ENCODE data around the gene WIZ. TPM values are rescaled to one million over a fixed set of nuclear protein-coding genes. Genes with fewer than 3 reads are reported as not detected.

WIZ gene
- total and polyA plus RNA-seq, 2 donors (not counting 1 experiment from before 2014, with no cell fraction given), result 15.0 to 24.8 TPM

DNA sequence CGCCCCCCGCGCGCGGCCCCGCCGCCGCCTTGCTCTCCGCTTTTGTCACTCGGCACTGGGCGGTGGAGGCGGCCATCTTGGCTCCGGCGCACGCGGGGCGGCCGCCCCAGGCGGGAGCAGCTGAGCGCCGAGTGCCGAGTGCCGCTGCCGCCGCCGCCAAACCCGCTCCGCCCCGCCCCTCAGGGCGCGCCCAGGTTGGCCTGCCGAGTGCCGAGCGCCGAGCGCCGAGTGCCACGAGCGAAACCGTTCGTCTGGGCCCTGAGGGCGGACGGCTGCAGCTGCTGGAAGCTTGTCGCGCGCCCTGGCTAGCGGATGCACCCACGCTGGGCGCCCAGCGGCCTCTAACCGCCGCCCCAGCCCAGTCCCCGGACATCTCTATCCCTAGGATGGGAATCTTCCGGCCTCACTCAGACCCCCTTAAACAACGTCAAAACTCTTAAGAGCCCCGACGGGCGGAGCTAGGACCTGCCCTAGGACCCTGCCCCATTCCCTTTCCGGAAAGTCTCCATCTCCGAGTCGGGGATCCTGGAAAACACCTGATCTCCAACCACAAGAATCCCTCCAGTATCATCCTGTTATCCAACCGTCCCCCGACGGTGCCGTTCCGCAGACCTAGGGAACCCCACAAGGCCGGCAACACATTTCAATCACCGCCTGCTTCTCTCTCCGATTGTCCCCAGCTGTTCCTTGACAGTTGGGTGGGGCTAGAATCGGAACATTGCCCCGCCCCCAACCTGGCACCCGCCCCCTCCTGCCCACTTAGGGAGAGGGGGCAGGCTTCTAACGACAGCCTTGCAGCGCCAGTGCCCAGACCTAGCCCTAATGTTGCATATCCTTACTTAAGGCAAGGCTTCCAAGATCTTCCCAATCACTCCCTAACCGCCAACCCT is 16.9 kb downstream of the WIZ start:
- TF ChIP-seq, protein P1, sequence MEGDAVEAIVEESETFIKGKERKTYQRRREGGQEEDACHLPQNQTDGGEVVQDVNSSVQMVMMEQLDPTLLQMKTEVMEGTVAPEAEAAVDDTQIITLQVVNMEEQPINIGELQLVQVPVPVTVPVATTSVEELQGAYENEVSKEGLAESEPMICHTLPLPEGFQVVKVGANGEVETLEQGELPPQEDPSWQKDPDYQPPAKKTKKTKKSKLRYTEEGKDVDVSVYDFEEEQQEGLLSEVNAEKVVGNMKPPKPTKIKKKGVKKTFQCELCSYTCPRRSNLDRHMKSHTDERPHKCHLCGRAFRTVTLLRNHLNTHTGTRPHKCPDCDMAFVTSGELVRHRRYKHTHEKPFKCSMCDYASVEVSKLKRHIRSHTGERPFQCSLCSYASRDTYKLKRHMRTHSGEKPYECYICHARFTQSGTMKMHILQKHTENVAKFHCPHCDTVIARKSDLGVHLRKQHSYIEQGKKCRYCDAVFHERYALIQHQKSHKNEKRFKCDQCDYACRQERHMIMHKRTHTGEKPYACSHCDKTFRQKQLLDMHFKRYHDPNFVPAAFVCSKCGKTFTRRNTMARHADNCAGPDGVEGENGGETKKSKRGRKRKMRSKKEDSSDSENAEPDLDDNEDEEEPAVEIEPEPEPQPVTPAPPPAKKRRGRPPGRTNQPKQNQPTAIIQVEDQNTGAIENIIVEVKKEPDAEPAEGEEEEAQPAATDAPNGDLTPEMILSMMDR (IDR thresholded peaks at IDR 0.05), result no peak
- TF ChIP-seq EZH2 (IDR thresholded peaks at IDR 0.05; ENCODE audit: borderline replicate concordance, insufficient read depth, low read depth, low read length, poor library complexity, severe bottlenecking), result no peak
- Histone ChIP-seq H3K4me1 (ENCODE audit: control insufficient read depth in 2 of 2, insufficient read depth in 2 of 2, low read length in 2 of 2) (peaks cover 24 to 32% of the 10 kb centered on the region in 2 donors), H3K27ac (ENCODE audit: low read length in 2 of 2) (peak overlapping the region; percentile 52 to 70), H3K4me2 (replicated peaks; ENCODE audit: low read depth, low read length, poor library complexity, severe bottlenecking) (peak overlapping the region; percentile 90), H4K20me1 (ENCODE audit: control insufficient read depth, insufficient read depth, low read length, poor library complexity, severe bottlenecking) (peaks cover 41% of the 10 kb centered on the region), H3K4me3 (ENCODE audit: control extremely low read depth in 1 of 5, extremely low read depth in 1 of 5, insufficient read depth in 1 of 5, low read depth in 2 of 5, low read length in 4 of 5) (peak overlapping the region; percentile 71 to 93 (median 87)), H3K36me3 (replicated peaks in 1 of 2; ENCODE audit: control extremely low read depth in 1 of 2, control insufficient read depth in 1 of 2, extremely low read depth in 1 of 2, insufficient read depth in 2 of 2, low read length in 1 of 2) (no peaks in the 10 kb centered on the region), H3K9ac (ENCODE audit: low read length) (peak overlapping the region; percentile 88), H2AFZ (ENCODE audit: insufficient read depth, low read depth, low read length, poor library complexity, severe bottlenecking) (peak overlapping the region; percentile 97), H3K79me2 (ENCODE audit: control insufficient read depth, insufficient read depth, low read length) (peaks cover 35% of the 10 kb centered on the region), H3K27me3 (replicated peaks in 1 of 4; ENCODE audit: control extremely low read depth in 1 of 4, control insufficient read depth in 3 of 4, insufficient read depth in 4 of 4, low read length in 3 of 4) (no peaks in the 10 kb centered on the region), H3K9me3 (ENCODE audit: control extremely low read depth in 1 of 3, control insufficient read depth in 2 of 3, insufficient read depth in 1 of 3, low read length in 2 of 3) (peaks cover 0 to 7% (median 0%) of the 10 kb centered on the region in 3 donors)
- POLR2A ChIA-PET, result interaction anchor here (0.5 to 3.6 kb wide), 7 partner anchors 14 to 1694 kb away, joined by 3 to 15 read pairs (median 4); partner anchors contain the start of genes AKAP8 and AKAP8L
- Mint-ChIP-seq H3K27me3 (no peaks in the 10 kb centered on the region), H3K27ac (peak overlapping the region; percentile 95), H3K9me3 (ENCODE audit: insufficient read depth) (no peaks in the 10 kb centered on the region), H3K4me3 (peak overlapping the region; percentile 99), H3K4me1 (peaks cover 27% of the 10 kb centered on the region)
- ATAC-seq (ENCODE audit: low read depth), result peak; percentile 93
- CTCF ChIA-PET, result interaction anchor here (0.7 to 2.4 kb wide), 4 partner anchors 14 to 123 kb away, joined by 3 to 21 read pairs (median 4); partner anchors contain the start of gene AKAP8L
- intact Hi-C loops (cut with micrococcal nuclease), result loop anchor here (1.0 to 2.0 kb wide), 4 partner anchors 14 to 123 kb away; partner anchors contain the start of gene RASAL3
- DNase-seq, result peak; percentile 93
- under 1% methylated on average over 69 of the region's 75 CpGs for WGBS (ENCODE audit: insufficient coverage)

All from B cell (primary cell).